Brain microvascular endothelial cell (primary cell): ENCODE measurements around the gene SOX11.

Experiments used
- DNase-seq: peaks from one replicate; pipeline ENCODE4 v3.0.0-alpha.2; 2020
- H3K27ac ChIP-seq: fragments of 250-450 bp; sonication (Bioruptor Pico); 2 replicates; pipeline ENCODE4 v1.5.1; 2020; ENCODE audit warnings: mild to moderate bottlenecking, moderate library complexity
- H3K27me3 ChIP-seq: fragments of 250-450 bp; sonication (Bioruptor Pico); replicated peaks from 2 replicates; pipeline ENCODE4 v1.5.1; 2020; ENCODE audit warnings: mild to moderate bottlenecking
- H3K36me3 ChIP-seq: fragments of 250-450 bp; sonication (Bioruptor Pico); replicated peaks from 2 replicates; pipeline ENCODE4 v1.5.1; 2020; ENCODE audit warnings: mild to moderate bottlenecking
- H3K4me3 ChIP-seq: 2 replicates; pipeline ENCODE4 v1.5.1; 2011; ENCODE audit warnings: low read depth, mild to moderate bottlenecking, control low read depth, low read length, moderate library complexity
- CTCF ChIP-seq: IDR thresholded peaks from 2 replicates; pipeline ENCODE4 v1.5.1; 2011; ENCODE audit warnings: low read depth, mild to moderate bottlenecking, moderate library complexity, low read length, control low read depth, inconsistent platforms; ENCODE audit errors: missing control alignments
- in situ Hi-C: cut with HindIII; loops from 2 replicates; pipeline ENCODE4 v1.10.0; 2017; ENCODE audit warnings: low sequenced_read_pairs, low pct_ligation_motif_present

SOX11 gene

GRCh38 chr2:5727235-5727634 lies 35.1 kb downstream of the SOX11 start:
- H3K27ac ChIP-seq = no peak overlapping the region
- H3K27me3 ChIP-seq = no peaks in the 10 kb centered on the region
- H3K4me3 ChIP-seq = no peak overlapping the region
- in situ Hi-C loops = no loop called here
- DNase-seq = no peak
- TF ChIP-seq CTCF = no peak
- no peaks in the 10 kb centered on the region for H3K36me3 ChIP-seq

GRCh38 chr2:5729416-5729815 lies 37.2 kb downstream of the SOX11 start:
- Histone ChIP-seq H3K4me3 (no peak overlapping the region), H3K27ac (no peak overlapping the region), H3K36me3 (no peaks in the 10 kb centered on the region), H3K27me3 (no peaks in the 10 kb centered on the region)
- no peak for DNase-seq
- no peak for TF ChIP-seq CTCF
- in situ Hi-C loops = no loop called here

DNA sequence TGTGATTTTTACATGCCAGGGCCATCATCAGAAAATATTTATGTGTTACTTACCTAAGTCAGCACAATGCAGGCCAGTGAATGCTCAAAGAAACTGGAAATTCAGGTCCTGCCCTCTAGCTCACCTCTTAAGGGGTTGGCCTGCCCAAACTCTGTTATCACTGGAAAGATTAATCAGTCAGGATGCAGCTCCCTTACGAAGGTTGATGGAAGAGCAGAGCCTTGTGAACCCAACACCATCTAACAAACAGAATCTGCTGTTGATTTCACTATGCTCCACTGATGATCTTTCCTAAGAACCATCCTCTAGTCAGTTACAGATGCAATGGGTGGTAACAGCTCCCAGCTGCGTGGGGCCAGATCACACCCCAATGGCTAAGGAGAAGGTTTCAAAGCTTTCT lies 38.2 kb downstream of the SOX11 start:
- TF ChIP-seq CTCF = no peak
- no peak overlapping the region for H3K27ac ChIP-seq
- in situ Hi-C loops = no loop called here
- DNase-seq = no peak
- no peaks in the 10 kb centered on the region for H3K27me3 ChIP-seq
- H3K4me3 ChIP-seq = no peak overlapping the region
- H3K36me3 ChIP-seq = no peaks in the 10 kb centered on the region

DNA sequence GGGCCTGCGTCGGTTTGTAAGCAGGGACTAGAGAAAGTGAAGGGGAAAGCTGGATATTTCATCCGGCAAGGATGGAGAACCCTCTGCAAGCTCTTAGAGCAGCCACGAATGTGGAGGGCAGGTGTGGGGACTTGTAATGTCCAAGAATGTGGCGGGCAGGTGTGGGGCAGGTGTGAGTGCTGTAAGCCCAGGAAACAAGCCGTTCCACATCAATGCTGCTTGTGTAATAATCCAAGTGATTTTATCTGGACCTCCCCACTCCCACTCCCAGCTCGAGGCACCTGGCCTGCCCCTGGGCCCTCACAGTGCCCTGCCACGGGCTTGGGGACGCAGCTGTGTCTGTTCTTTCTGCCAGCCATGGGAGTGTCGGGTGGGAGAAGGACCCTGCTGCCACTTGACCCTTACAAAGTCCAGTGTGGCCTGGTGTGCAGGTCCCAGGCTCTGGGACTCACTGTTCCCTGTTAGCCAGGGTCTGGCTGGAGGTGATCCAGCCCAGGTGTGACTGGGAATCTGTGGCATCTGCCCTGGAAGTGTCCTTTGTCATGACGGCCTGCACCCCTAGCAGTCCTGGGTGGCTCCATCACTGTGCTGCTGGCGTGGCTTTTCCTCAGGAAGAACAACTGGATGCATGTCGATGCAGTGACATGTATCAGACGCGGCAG lies 42.8 kb downstream of the SOX11 start:
- no peak overlapping the region for H3K27ac ChIP-seq
- no peaks in the 10 kb centered on the region for H3K36me3 ChIP-seq
- in situ Hi-C loops = no loop called here
- H3K4me3 ChIP-seq = no peak overlapping the region
- no peaks in the 10 kb centered on the region for H3K27me3 ChIP-seq
- no peak for TF ChIP-seq CTCF
- no peak for DNase-seq

GRCh38 chr2:5735521-5735861 lies 43.3 kb downstream of the SOX11 start:
- Histone ChIP-seq H3K27ac (no peak overlapping the region), H3K36me3 (no peaks in the 10 kb centered on the region), H3K27me3 (no peaks in the 10 kb centered on the region), H3K4me3 (no peak overlapping the region)
- DNase-seq = no peak
- TF ChIP-seq CTCF = no peak
- in situ Hi-C loops = no loop called here

GRCh38 chr2:5736050-5736449 lies 43.9 kb downstream of the SOX11 start:
- in situ Hi-C loops = no loop called here
- H3K27me3 ChIP-seq = no peaks in the 10 kb centered on the region
- H3K27ac ChIP-seq = no peak overlapping the region
- TF ChIP-seq CTCF = no peak
- H3K4me3 ChIP-seq = no peak overlapping the region
- no peaks in the 10 kb centered on the region for H3K36me3 ChIP-seq
- no peak for DNase-seq
